ENCODE measurements around the gene FEM1A.

DNA sequence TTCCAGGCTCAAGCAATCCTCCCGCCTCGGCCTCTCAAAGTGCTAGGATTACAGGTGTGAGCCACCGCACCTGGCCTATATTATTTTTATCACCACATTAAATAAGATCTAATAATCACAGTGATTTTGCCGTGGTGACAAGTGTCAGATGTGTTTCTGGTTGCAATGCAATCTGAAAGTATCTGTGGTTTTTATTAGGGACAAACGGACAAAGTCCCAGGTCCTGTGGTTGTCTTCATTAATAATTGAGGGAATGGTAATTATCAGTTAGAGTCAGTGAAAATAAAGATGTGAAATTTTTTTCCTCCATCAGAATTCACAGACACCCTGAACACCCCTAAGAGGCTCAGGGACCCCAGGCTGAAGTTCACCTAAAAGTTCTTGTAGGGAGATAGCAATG, 41.2 kb downstream of the FEM1A start:
- TF ChIP-seq, protein P1, sequence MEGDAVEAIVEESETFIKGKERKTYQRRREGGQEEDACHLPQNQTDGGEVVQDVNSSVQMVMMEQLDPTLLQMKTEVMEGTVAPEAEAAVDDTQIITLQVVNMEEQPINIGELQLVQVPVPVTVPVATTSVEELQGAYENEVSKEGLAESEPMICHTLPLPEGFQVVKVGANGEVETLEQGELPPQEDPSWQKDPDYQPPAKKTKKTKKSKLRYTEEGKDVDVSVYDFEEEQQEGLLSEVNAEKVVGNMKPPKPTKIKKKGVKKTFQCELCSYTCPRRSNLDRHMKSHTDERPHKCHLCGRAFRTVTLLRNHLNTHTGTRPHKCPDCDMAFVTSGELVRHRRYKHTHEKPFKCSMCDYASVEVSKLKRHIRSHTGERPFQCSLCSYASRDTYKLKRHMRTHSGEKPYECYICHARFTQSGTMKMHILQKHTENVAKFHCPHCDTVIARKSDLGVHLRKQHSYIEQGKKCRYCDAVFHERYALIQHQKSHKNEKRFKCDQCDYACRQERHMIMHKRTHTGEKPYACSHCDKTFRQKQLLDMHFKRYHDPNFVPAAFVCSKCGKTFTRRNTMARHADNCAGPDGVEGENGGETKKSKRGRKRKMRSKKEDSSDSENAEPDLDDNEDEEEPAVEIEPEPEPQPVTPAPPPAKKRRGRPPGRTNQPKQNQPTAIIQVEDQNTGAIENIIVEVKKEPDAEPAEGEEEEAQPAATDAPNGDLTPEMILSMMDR (IDR thresholded peaks at IDR 0.05): no peak
- no peak for TF ChIP-seq EZH2 (IDR thresholded peaks at IDR 0.05)
- no peak for TF ChIP-seq EZH2phosphoT487 (IDR thresholded peaks at IDR 0.05)

All from neural progenitor cell (in vitro differentiated cells).